Endometrial microvascular endothelial cells (primary cell): ENCODE data around the gene KIRREL1. TPM values are rescaled to one million over a fixed set of nuclear protein-coding genes. Genes with fewer than 3 reads are reported as not detected.
"Not testable (repeated sequence)": the region's sequence is repeated elsewhere in the genome, so short reads cannot be mapped to it uniquely, and the experiment has no call there.

Experiments
- in situ Hi-C: cut with HindIII; loops from 2 replicates; pipeline ENCODE4 v1.10.0; 2017; ENCODE audit warnings: low sequenced_read_pairs, low pct_unique_long_range_greater_than_20kb; ENCODE audit errors: inconsistent ontology term
- total RNA-seq: library from RNA; depleted of rRNA; stranded (reverse); fragments of >200 nt; gene quantifications from one replicate; pipeline ENCODE4 v1.2.3, GENCODE V29; 2015; ENCODE audit errors: inconsistent ontology term

The KIRREL1 gene
- total RNA-seq, 1 donor from 2014 or later, result 41.8 TPM

GRCh38 chr1:158116311-158117167 is 123.1 kb downstream of the KIRREL1 start:
- in situ Hi-C loops, result no loop called here

DNA sequence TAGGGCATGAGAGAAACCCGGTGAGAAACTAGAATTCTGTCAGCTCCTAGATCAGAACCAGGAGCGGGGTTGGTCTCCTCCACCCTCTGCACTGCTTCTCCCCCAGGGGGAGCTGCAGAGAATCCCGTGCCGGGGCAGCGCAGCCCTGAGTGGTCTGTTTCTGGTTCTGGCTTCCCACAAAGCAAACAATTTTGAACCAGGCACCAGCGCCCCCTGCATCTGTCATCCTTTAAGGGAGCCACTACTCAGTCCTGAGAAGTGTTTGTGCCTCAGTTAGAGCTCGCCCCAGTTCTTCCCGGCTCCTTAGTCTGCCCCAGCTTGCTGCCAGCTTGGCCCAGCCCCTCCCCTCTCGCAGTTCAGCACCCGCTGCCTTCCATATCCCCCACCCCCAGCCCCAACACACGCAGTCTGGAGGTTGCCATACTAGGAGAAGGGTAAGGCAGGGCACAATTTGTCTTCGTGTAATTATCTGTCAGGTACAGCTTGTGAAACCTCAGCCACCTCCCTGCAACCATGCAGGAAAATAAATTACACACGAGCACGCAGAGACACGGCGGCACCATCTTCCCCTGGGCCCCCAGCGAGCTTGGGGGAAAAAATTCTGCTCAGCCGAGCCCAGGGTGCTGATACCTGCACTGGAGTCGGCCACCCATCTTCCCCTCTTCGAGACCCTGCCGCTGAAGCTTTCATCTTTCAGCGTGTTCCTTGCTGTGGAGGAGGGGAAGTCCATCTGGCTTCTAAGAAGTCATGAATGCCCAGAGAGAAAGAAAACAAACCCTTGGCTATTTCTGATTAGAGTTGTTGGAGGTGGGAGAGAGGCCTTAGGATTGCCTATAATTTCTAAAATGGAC is 124.6 kb downstream of the KIRREL1 start:
- in situ Hi-C loops, result no loop called here

GRCh38 chr1:158118713-158119402 is 125.4 kb downstream of the KIRREL1 start:
- in situ Hi-C loops, result no loop called here

DNA sequence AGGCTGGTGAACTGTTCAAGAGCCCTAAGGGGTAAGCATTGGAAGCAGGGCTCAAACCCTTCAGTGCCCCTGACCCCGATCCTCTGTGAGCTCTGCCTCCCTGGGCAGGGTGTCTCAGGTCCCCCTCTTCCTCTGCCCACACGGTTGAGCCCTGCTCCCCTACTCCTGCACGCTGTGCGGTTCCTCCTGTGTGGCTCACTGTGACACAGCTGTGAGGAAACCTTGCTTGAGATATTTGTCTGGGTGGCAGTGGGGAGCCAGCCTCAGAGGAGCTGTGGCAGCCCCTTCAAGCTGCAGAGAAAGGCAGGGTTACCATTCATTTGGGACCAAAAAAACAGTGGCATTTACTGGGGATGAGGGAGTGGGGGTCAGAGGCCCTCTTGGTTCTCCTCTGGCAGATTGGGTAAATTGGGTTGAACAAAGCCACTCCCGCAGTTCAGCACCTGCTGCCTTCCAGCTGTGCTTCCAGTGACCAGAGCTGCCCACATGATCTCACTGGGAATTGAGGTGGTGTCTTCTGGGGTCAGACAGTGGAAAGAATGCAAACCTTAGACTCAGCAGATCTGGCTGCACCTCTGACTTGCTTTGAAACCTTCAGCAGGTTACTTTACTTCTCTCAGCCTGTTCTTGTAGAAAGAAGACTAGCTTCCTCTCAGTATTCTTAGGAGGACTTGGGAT is 126.7 kb downstream of the KIRREL1 start:
- in situ Hi-C loops, result no loop called here

- in situ Hi-C loops, result no loop called here
Measured at GRCh38 chr1:158121604-158122254, 128.3 kb downstream of the KIRREL1 start.

DNA sequence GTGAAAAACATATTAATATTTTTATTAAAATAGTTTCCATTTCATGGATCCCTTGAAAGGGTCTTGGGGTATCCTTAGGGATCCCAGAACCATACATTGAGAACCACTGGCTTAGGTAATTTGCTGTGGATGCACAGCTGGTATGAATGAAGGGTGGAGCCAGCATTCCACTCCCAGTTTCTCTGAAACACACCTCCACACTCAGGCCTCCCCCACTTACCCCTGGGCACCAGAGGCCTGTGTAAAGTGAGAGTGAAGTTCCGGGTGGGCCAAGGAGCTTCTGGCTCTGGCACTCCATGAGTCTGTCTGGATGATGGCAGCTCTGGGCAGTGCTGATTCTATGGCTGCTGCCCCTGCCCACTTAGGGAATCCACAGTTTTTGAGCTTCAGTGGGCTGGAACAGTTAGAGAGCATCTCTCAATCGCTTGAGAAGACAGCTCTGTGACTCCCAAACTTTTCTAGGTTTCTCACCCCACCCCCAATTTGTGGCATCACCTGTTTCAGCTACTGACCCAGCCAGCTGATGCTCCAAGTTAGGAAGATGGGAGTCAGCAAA is 129.5 kb downstream of the KIRREL1 start:
- in situ Hi-C loops, result no loop called here

GRCh38 chr1:158124034-158124433 is 130.6 kb downstream of the KIRREL1 start:
- in situ Hi-C loops, result no loop called here

- in situ Hi-C loops, result no loop called here
Measured at GRCh38 chr1:158124999-158125398, 131.6 kb downstream of the KIRREL1 start.

DNA sequence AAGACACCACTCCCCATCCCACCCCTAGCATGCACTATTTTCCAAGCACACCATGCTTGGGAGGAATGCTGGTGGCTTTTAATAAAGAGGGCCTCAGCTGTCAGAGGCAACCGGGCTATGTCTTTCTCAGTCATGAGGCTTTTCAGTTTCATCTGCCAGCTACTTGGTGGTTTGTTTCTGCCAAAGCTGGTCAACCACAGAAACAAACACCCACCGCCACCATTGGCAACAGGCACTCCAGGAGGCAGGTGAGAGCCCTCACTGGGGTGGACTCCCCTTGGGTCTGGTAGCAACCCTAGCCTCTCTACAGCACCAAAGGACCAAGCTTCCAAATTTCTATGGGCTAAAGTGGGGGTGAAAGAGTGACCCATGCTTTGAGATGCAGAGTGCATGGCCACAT is 133.0 kb downstream of the KIRREL1 start:
- in situ Hi-C loops, result no loop called here

- in situ Hi-C loops, result not testable (repeated sequence)
Measured at GRCh38 chr1:158128531-158128930, 135.1 kb downstream of the KIRREL1 start.

- in situ Hi-C loops, result no loop called here
Measured at GRCh38 chr1:158131217-158131616, 137.8 kb downstream of the KIRREL1 start.

- in situ Hi-C loops, result no loop called here
Measured at GRCh38 chr1:158140764-158141192, 147.3 kb downstream of the KIRREL1 start.

GRCh38 chr1:158145173-158145719 is 151.8 kb downstream of the KIRREL1 start:
- in situ Hi-C loops, result no loop called here

- in situ Hi-C loops, result no loop called here
Measured at GRCh38 chr1:158146165-158146564, 152.7 kb downstream of the KIRREL1 start.

DNA sequence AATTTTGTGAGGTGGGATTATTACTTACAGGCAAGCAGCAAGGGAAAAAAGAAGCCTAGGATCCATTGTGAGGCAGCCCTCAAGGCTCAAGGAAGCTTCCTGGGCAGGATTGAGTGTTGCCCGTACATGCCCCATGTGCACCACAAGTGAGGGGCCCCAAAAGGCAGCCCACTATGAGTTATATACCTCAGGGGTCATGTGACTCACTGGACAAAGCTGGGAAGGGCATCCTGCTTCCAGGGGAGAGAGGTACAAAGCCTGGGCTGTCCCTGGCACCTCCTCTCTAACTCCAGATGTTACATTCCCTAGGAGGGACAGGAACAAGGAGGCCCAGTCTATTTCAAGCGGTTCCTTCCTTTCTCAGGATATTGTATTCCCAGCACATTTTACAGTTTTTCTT is 153.3 kb downstream of the KIRREL1 start:
- in situ Hi-C loops, result no loop called here

DNA sequence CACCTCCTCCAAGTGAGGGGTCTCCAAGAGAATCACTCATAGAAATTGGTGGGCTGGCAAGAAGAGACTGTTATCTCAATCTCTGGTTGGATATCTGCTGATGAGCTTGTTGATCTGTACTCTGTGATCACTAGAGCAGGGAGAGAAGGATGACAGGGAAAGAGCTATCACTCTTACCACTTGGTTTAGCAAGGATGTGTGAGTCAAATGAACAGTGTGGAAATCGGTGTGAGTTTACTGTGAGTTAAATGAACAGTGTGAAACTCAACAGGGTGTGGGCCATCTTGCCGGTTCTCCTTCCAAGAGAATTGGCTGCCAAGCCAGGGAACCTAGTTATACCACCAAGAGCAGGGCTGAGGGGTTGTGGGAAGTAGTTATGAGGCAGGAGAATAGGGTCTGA is 154.0 kb downstream of the KIRREL1 start:
- in situ Hi-C loops, result no loop called here

DNA sequence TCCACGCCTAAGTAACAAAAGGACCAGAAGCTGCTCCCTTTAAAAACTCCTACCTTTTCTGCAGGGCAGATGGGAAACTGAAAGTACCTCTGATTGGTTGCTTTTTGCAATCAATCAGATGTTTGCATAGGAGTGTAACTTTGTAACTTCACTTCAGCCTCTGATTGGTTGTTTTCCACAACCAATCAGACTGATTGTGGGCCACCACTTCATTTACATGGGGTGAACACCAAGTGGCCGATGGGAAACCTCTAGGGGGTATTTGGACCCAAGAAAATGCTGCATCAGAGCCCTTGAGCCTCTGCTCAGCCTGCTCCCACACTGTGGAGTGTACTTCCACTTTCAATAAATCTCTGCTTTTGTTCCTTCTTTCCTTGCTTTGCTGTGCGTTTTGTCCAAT is 154.4 kb downstream of the KIRREL1 start:
- in situ Hi-C loops, result no loop called here

DNA sequence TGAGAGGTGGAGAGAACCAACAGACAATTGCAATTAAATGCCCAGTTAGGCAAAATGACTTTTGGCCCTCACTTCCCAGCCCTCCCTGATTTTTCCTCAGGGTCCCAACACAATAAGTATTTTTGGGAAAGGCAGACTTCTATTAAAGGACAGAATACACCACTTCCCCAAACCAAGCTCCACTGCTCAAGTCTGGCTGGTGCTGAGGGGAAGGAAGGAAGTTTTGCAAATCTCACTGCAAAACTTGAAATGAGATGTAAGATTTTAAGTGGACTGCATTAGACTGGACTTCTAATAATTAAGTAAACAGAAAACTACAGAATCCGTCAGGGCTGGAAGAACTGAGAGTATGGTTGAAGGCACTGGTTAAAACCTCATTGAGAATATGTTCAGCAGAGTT is 155.0 kb downstream of the KIRREL1 start:
- in situ Hi-C loops, result no loop called here
